ENCODE data around the gene PAGR1. TPM values are rescaled to one million over a fixed set of nuclear protein-coding genes. Genes with fewer than 3 reads are reported as not detected.

The PAGR1 gene
- total RNA-seq, 1 donor from 2014 or later, result 18.1 TPM

DNA sequence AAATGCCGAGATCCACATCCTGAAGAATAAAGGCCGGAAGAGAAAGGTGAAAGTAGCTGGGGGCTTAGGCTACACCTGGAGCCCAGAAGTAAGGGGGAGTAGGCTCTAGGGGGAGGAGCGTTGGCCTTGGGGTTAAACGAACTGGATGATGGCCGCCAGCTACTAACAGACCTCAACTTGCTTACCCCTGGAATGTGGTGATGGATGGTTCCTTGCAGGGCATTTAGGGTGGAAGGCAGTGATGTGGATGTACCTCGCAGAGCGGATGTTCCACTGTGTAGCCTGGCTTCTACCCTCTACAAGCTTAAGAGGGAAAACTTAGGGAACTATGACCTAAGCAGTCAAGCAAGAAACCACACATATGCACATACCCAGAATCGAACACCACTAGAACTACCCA is 11.9 kb upstream of the PAGR1 start:
- Histone ChIP-seq H3K4me1 (peaks cover 28% of the 10 kb centered on the region), H3K27me3 (ENCODE audit: low read depth) (no peaks in the 10 kb centered on the region), H3K9me3 (no peaks in the 10 kb centered on the region), H3K4me3 (peak overlapping the region; percentile 97), H3K27ac (peak overlapping the region; percentile 97), H3K36me3 (peaks cover 18% of the 10 kb centered on the region)
- intact Hi-C loops (cut with DNase I), result no loop called here
- TF ChIP-seq, protein P1, sequence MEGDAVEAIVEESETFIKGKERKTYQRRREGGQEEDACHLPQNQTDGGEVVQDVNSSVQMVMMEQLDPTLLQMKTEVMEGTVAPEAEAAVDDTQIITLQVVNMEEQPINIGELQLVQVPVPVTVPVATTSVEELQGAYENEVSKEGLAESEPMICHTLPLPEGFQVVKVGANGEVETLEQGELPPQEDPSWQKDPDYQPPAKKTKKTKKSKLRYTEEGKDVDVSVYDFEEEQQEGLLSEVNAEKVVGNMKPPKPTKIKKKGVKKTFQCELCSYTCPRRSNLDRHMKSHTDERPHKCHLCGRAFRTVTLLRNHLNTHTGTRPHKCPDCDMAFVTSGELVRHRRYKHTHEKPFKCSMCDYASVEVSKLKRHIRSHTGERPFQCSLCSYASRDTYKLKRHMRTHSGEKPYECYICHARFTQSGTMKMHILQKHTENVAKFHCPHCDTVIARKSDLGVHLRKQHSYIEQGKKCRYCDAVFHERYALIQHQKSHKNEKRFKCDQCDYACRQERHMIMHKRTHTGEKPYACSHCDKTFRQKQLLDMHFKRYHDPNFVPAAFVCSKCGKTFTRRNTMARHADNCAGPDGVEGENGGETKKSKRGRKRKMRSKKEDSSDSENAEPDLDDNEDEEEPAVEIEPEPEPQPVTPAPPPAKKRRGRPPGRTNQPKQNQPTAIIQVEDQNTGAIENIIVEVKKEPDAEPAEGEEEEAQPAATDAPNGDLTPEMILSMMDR (IDR thresholded peaks at IDR 0.05), result no peak
- DNase-seq (no peak), ATAC-seq (no peak)

DNA sequence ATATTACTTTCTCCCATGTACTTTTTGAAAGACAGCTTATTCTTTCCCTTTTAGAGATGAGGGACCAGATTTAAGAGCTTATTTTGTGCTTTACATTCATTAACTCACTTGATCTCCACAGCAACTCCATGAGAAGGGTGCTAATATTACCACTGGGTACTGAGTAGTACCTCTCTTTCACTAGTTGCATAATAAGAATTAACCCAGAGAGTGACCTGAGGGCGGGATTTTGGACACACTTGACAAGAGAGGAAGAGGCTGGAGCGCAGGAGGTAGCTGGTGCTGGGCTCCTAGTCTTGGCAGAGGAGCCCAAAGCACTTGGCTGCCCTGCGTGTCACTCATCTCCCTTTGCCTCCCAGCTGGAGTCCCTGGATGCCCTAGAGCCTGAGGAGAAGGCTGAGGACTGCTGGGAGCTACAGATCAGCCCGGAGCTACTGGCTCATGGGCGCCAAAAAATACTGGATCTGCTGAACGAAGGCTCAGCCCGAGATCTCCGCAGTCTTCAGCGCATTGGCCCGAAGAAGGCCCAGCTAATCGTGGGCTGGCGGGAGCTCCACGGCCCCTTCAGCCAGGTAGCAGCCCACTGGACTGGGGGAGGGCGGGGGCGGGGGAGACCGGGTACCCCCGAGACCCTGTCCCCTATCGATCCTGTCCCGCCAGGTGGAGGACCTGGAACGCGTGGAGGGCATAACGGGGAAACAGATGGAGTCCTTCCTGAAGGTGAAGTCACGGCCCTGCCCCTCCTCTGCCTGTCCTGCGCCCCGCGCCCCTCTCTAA is 11.3 kb upstream of the PAGR1 start:
- H3K4me3 ChIP-seq, result peak overlapping the region; percentile 97
- H3K27me3 ChIP-seq (ENCODE audit: low read depth), result no peaks in the 10 kb centered on the region
- peaks cover 34% of the 10 kb centered on the region for H3K4me1 ChIP-seq
- peak; percentile 81 for DNase-seq
- peaks cover 18% of the 10 kb centered on the region for H3K36me3 ChIP-seq
- TF ChIP-seq, protein P1 (IDR thresholded peaks at IDR 0.05), result no peak
- H3K9me3 ChIP-seq, result no peaks in the 10 kb centered on the region
- peak; percentile 13 to 14 for ATAC-seq
- H3K27ac ChIP-seq, result peak overlapping the region; percentile 97
- intact Hi-C loops (cut with DNase I), result no loop called here

DNA sequence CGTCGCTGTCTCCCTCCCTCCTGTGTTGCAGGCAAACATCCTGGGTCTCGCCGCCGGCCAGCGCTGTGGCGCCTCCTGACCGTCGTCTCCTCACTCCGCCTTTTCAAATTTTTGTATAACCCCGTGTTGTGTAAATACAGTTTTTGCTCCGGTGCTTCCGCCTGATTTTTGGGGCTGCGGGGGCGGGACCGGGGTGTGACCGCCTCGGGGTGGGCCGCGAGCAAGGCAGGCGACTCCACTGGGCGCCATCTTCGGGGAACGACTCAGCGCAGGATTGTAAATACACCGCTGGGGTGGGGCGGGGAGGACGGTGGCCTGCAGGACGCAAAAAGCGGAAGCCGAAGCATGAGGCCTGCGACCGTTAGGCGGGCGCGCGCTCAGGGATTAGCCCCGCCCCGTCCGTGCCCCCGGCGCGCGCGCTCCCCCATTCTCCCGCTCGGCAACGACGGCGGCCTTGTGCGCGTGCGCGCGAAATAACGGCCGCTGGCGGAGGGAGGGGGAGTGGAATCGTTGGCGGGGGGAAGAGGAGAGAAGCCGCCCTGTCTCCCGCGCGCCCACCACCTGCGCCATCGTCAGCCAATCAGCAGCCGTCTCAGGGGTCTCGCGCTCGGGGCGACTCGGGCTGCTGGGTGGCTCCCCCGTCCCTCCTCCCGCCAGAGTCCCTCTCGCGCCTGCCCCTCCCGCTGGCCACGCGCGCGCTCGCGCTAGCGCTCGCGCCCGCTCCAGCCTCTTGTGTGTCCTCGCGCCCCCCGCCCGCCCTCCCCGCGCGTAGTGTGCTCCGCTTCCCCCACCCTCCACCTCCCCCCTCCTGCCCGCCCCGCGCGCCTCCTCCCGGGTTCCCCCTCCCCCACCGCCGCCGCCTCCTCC is 10.5 kb upstream of the PAGR1 start:
- peak; percentile 99 for DNase-seq
- Histone ChIP-seq H3K4me3 (peak overlapping the region; percentile 97), H3K9me3 (no peaks in the 10 kb centered on the region), H3K36me3 (peaks cover 21% of the 10 kb centered on the region), H3K4me1 (peaks cover 42% of the 10 kb centered on the region), H3K27me3 (ENCODE audit: low read depth) (no peaks in the 10 kb centered on the region), H3K27ac (peak overlapping the region; percentile 97)
- intact Hi-C loops (cut with DNase I), result no loop called here
- ATAC-seq, result peak; percentile 90 to 95
- TF ChIP-seq, protein P1 (IDR thresholded peaks at IDR 0.05), result no peak

DNA sequence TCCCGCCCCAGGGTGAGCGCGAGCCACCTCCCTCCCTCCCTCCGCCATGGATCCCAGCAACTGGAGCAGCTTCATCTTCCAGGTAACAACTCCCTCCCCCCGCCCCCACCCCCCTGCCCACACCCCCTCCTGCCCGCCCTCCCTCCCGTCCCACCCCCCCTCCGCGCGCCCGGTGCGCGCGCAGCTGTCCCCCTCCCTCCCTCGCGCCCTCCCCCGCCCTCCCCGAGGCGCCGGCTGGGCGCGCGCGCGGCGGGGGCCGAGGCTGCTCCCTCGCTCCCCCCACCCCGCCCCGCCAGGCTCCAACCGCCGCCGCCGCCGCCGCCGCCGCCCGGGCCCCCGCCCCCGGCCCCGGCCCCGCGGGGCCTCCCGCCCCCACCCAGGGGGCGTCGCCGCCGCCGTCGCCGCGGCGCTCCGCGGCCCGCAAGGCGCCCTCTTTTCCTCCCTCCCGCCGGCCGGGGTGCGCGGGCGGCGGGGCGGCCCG is 9.8 kb upstream of the PAGR1 start, which contains the start of gene MAZ:
TSS of gene MAZ (plus strand) at position 431 of the 481 bp plus-strand sequence. CDS start 173 bp downstream, outside the sequence.
- peaks cover 49% of the 10 kb centered on the region for H3K4me1 ChIP-seq
- intact Hi-C loops (cut with DNase I), result no loop called here

More for the DNA sequence above, 9.8 kb upstream of the PAGR1 start, which contains the start of gene MAZ:
- no peaks in the 10 kb centered on the region for H3K27me3 ChIP-seq (ENCODE audit: low read depth)
- DNase-seq (no peak), ATAC-seq (peak; percentile 1 to 23)
- H3K4me3 ChIP-seq, result peak within 1 kb of the TSS; percentile 97
- peaks cover 21% of the 10 kb centered on the region for H3K36me3 ChIP-seq
- H3K27ac ChIP-seq, result peak within 1 kb of the TSS; percentile 97
- no peaks in the 10 kb centered on the region for H3K9me3 ChIP-seq
- TF ChIP-seq, protein P1 (IDR thresholded peaks at IDR 0.05), result no peak

Measured in lower lobe of right lung (tissue), 2 donors.